ENCODE data around the gene SPATA24. TPM values are rescaled to one million over a fixed set of nuclear protein-coding genes. Genes with fewer than 3 reads are reported as not detected.
"Not testable (repeated sequence)": the region's sequence is repeated elsewhere in the genome, so short reads cannot be mapped to it uniquely, and the experiment has no call there.

Gene SPATA24
- total and polyA plus RNA-seq, 2 of the 13 experiments (the other 11 are each of a cell fraction or from before 2014, with no cell fraction given), result 6.0 to 11.1 TPM

DNA sequence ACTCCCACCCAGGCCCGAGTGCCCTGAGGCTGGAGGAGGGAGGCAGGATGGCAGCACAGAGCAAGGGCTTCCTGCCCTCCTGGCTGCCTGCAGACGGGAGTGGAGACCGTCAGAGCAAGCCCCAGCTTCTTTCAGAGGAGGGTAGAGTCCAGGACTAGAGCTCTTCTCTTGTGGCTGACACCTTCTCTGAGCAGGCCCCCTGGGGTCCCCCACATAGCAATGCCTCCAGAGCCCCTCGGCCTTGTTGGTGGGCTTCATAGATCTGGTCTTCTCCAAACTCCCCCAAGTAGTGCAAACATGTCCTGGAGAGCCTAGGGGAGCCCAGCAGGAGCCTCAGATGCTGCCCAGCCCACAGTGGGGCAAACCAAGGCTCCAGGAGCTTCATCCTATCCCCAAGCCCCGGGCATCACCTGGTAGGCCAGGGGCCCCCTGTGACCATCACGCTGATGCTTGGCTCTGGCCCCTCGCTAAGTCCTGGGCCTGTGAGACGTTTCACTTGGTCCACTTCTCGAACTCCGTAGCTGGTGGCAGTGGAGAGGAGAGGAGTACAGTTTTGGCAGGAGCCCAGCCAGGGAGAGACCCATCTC lies 16.2 kb downstream of the SPATA24 start (continued):
- TF ChIP-seq, protein P1, sequence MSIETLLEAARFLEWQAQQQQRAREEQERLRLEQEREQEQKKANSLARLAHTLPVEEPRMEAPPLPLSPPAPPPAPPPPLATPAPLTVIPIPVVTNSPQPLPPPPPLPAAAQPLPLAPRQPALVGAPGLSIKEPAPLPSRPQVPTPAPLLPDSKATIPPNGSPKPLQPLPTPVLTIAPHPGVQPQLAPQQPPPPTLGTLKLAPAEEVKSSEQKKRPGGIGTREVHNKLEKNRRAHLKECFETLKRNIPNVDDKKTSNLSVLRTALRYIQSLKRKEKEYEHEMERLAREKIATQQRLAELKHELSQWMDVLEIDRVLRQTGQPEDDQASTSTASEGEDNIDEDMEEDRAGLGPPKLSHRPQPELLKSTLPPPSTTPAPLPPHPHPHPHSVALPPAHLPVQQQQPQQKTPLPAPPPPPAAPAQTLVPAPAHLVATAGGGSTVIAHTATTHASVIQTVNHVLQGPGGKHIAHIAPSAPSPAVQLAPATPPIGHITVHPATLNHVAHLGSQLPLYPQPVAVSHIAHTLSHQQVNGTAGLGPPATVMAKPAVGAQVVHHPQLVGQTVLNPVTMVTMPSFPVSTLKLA (IDR thresholded peaks at IDR 0.05), result no peak
- 0 out of 2 replicates have a peak, but pooled peaks have one; percentile 13 for TF ChIP-seq ZNF333 (CRISPR knock-in tag; IDR thresholded peaks at IDR 0.05; ENCODE audit: borderline replicate concordance)
- TF ChIP-seq ZNF124 (CRISPR knock-in tag; IDR thresholded peaks at IDR 0.05), result no peak
- no peak for TF ChIP-seq ZNF616 (CRISPR knock-in tag; IDR thresholded peaks at IDR 0.05; ENCODE audit: low read depth)
- peak; percentile 50; the same call in 1 of the 2 replicates for TF ChIP-seq BORCS8-MEF2B (CRISPR knock-in tag; IDR thresholded peaks at IDR 0.05)
- TF ChIP-seq GLI4 (CRISPR knock-in tag; IDR thresholded peaks at IDR 0.05; ENCODE audit: borderline replicate concordance), result no peak
- TF ChIP-seq, protein P2, sequence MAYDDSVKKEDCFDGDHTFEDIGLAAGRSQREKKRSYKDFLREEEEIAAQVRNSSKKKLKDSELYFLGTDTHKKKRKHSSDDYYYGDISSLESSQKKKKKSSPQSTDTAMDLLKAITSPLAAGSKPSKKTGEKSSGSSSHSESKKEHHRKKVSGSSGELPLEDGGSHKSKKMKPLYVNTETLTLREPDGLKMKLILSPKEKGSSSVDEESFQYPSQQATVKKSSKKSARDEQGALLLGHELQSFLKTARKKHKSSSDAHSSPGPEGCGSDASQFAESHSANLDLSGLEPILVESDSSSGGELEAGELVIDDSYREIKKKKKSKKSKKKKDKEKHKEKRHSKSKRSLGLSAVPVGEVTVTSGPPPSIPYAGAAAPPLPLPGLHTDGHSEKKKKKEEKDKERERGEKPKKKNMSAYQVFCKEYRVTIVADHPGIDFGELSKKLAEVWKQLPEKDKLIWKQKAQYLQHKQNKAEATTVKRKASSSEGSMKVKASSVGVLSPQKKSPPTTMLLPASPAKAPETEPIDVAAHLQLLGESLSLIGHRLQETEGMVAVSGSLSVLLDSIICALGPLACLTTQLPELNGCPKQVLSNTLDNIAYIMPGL (CRISPR knock-in tag; IDR thresholded peaks at IDR 0.05; ENCODE audit: borderline replicate concordance in 1 of 2, low read depth in 1 of 2), result no peak
- 0 out of 2 replicates have a peak, but pooled peaks have one; percentile 15 for TF ChIP-seq ZNF274 (CRISPR knock-in tag; IDR thresholded peaks at IDR 0.05)
- no peak for TF ChIP-seq RBAK (CRISPR knock-in tag; IDR thresholded peaks at IDR 0.05)
- peak; percentile 15; the same call in 1 of the 2 replicates for TF ChIP-seq SP4 (CRISPR knock-in tag; IDR thresholded peaks at IDR 0.05)
- TF ChIP-seq, protein P3, sequence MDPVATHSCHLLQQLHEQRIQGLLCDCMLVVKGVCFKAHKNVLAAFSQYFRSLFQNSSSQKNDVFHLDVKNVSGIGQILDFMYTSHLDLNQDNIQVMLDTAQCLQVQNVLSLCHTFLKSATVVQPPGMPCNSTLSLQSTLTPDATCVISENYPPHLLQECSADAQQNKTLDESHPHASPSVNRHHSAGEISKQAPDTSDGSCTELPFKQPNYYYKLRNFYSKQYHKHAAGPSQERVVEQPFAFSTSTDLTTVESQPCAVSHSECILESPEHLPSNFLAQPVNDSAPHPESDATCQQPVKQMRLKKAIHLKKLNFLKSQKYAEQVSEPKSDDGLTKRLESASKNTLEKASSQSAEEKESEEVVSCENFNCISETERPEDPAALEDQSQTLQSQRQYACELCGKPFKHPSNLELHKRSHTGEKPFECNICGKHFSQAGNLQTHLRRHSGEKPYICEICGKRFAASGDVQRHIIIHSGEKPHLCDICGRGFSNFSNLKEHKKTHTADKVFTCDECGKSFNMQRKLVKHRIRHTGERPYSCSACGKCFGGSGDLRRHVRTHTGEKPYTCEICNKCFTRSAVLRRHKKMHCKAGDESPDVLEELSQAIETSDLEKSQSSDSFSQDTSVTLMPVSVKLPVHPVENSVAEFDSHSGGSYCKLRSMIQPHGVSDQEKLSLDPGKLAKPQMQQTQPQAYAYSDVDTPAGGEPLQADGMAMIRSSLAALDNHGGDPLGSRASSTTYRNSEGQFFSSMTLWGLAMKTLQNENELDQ (CRISPR knock-in tag; IDR thresholded peaks at IDR 0.05; ENCODE audit: borderline replicate concordance), result no peak
- 0 out of 2 replicates have a peak, but pooled peaks have one; percentile 40 for TF ChIP-seq ZNF547 (CRISPR knock-in tag; IDR thresholded peaks at IDR 0.05)
- TF ChIP-seq ZNF772 (CRISPR knock-in tag; IDR thresholded peaks at IDR 0.05), result peak; percentile 13; the same call in 1 of the 2 replicates
- TF ChIP-seq RFXAP (CRISPR knock-in tag; IDR thresholded peaks at IDR 0.05; ENCODE audit: borderline replicate concordance), result peak; percentile 2; the same call in 1 of the 2 replicates
- TF ChIP-seq, protein P4, sequence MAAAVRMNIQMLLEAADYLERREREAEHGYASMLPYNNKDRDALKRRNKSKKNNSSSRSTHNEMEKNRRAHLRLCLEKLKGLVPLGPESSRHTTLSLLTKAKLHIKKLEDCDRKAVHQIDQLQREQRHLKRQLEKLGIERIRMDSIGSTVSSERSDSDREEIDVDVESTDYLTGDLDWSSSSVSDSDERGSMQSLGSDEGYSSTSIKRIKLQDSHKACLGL (CRISPR knock-in tag; IDR thresholded peaks at IDR 0.05), result 0 out of 2 replicates have a peak, but pooled peaks have one; percentile 44
- 0 out of 2 replicates have a peak, but pooled peaks have one; percentile 32 for TF ChIP-seq ZSCAN25 (CRISPR knock-in tag; IDR thresholded peaks at IDR 0.05)

DNA sequence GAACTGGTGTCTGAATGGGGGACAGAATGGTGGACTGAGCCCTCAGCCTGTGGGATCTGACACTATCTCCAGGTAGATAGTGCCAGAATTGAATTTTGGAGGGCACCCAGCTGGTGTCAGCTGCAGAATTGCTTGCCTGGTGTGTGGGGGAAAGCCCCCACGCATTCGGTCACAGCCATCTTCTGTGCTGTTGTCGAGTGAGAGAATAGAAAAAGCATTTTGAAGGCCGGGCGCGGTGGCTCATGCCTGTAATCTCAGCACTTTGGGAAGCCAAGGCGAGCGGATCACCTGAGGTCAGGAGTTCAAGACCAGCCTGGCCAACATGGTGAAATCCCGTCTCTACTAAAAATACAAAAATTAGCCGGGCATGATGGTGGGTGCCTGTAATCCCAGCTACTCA lies 16.9 kb downstream of the SPATA24 start:
- H3K4me3 ChIP-seq (replicated peaks in 1 of 3; ENCODE audit: insufficient read depth in 1 of 3, low read depth in 2 of 3, low read length in 3 of 3); BruUV-seq (replicated peaks); H3K9ac ChIP-seq (ENCODE audit: insufficient read depth, low read depth, low read length); H3K36me3 ChIP-seq (replicated peaks in 1 of 2; ENCODE audit: control insufficient read depth in 1 of 2, insufficient read depth in 2 of 2, low read length in 2 of 2); H3K27me3 ChIP-seq (ENCODE audit: control insufficient read depth in 1 of 2, insufficient read depth in 2 of 2, low read length in 2 of 2); in situ Hi-C loops (cut with HindIII; ENCODE audit: extremely low pct_ligation_motif_present, low pct_unique_long_range_greater_than_20kb); DNase-seq (ENCODE audit: low spot score); ATAC-seq; H3K4me2 ChIP-seq (ENCODE audit: low read depth, low read length); FAIRE-seq; intact Hi-C loops (cut with micrococcal nuclease; ENCODE audit: unreplicated experiment); CTCF ChIA-PET (ENCODE audit: low intra/inter-chr PET ratio, low total read pairs); H2AFZ ChIP-seq (ENCODE audit: low read length); H3K27ac ChIP-seq (ENCODE audit: extremely low read length, insufficient read depth, low read length); H4K20me1 ChIP-seq (ENCODE audit: insufficient read depth, low read length); H3K9me3 ChIP-seq (ENCODE audit: low read length): not testable (repeated sequence)
- POLR2A ChIA-PET, result interaction anchor here (1.4 to 3.0 kb wide), 3 partner anchors 19 to 116 kb away, joined by 4 to 12 read pairs (median 10); partner anchors contain the start of gene PAIP2
- Histone ChIP-seq H3K4me1 (ENCODE audit: insufficient read depth, low read length) (peaks cover 81% of the 10 kb centered on the region), H3K79me2 (ENCODE audit: insufficient read depth, low read length) (peaks cover 14% of the 10 kb centered on the region)
- WGBS (ENCODE audit: low lambda C conversion rate), result 62% methylated on average over 9 of the region's 10 CpGs

All from HepG2 (cell line).